Measurements from ENCODE around the gene MMP24. TPM values are rescaled to one million over a fixed set of nuclear protein-coding genes. Genes with fewer than 3 reads are reported as not detected.
"Not testable (repeated sequence)": the region's sequence is repeated elsewhere in the genome, so short reads cannot be mapped to it uniquely, and the experiment has no call there.

The MMP24 gene
- total and polyA plus RNA-seq, 2 experiments from 2014 or later, result 2.0 to 27.3 TPM

DNA sequence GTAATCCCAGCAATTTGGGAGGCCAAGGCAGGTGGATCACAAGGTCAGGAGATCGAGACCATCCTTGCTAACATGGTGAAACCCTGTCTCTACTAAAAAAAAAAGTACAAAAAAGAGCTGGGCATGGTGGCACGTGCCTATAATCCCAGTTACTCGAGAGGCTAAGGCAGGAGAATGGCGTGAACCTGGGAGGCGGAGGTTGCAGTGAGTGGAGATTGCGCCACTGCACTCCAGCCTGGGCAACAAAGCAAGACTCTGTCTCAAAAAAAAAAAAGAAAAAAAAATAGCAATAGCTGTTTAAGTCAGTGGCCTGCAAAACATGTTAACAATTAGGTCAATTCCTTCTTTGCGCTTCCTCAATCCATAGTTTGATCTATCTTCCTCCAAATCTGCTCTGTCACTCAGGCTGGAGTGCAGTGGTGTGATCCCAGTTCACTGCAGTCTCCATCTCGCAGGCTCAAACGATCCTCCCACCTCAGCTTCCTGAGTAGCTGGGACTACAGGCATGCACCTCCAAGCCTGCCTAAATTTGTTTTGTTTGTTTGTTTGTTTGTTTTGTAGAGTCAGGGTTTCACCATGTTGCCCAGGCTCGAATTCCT lies 39.7 kb upstream of the MMP24 start:
- H3K36me3 ChIP-seq (ENCODE audit: insufficient read depth); H2AFZ ChIP-seq; H3K4me3 ChIP-seq; H3K4me1 ChIP-seq (ENCODE audit: insufficient read depth); DNase-seq (ENCODE audit: low spot score); H3K27ac Mint-ChIP-seq; H3K4me2 ChIP-seq; ATAC-seq; H3K9me2 ChIP-seq (ENCODE audit: insufficient read depth); H3K36me3 Mint-ChIP-seq (ENCODE audit: low read depth); H3K27ac ChIP-seq (ENCODE audit: low read depth); H3K4me3 Mint-ChIP-seq; H3K27me3 ChIP-seq (ENCODE audit: insufficient read depth); H3K79me2 ChIP-seq (replicated peaks; ENCODE audit: insufficient read depth); H4K20me1 ChIP-seq (replicated peaks; ENCODE audit: insufficient read depth); H3K27me3 Mint-ChIP-seq (ENCODE audit: insufficient read depth, low read depth, poor library complexity); H3F3A ChIP-seq (replicated peaks; ENCODE audit: low read depth): not testable (repeated sequence)
- Mint-ChIP-seq H3K4me1 (peaks cover 14% of the 10 kb centered on the region), H3K9me3 (peaks cover 22% of the 10 kb centered on the region)

DNA sequence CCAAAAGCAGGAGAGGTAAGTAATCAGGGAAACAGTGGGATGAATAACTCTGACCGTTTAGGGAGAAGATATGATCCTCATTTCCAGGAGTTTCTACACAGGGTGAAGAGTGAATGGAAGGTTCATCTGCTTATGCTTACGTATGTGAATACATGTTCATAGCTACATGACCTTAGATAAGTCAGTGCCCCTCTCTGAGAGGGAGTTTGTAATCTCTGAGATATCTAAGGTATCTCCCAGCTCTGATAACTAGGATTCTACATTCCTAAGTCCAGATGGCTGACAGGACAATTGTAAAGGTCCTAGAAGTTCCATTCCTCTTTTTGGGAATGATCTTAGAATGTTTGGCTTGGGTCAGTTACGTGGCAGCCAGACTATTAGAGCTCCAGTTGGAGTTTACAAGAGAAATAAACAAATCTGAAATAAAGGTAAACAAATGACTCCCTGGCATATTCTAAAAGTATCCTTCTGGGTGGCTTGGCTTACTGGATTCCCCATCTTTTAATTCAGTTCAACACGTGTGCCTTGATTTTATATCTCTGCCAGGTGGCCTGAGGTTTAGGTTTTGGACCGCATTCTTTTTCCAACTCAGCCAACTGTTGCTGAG lies 38.8 kb upstream of the MMP24 start:
- no peak overlapping the region for H3K4me3 ChIP-seq
- no peak overlapping the region for H2AFZ ChIP-seq
- Mint-ChIP-seq H3K4me3 (no peak overlapping the region), H3K27ac (no peak overlapping the region), H3K4me1 (peaks cover 21% of the 10 kb centered on the region), H3K27me3 (ENCODE audit: insufficient read depth, low read depth, poor library complexity) (no peaks in the 10 kb centered on the region), H3K9me3 (peaks cover 22% of the 10 kb centered on the region), H3K36me3 (ENCODE audit: low read depth) (peaks cover 6% of the 10 kb centered on the region; the same call in 1 of the 3 replicates)
- no peak for DNase-seq (ENCODE audit: low spot score)
- H3K9me2 ChIP-seq (ENCODE audit: insufficient read depth), result 0 out of 2 replicates have a peak, but pooled peaks cover 3% of the 10 kb centered on the region
- H3F3A ChIP-seq (replicated peaks; ENCODE audit: low read depth), result no peaks in the 10 kb centered on the region
- no peaks in the 10 kb centered on the region for H3K27me3 ChIP-seq (ENCODE audit: insufficient read depth)
- H4K20me1 ChIP-seq (replicated peaks; ENCODE audit: insufficient read depth), result no peaks in the 10 kb centered on the region
- no peaks in the 10 kb centered on the region for H3K79me2 ChIP-seq (replicated peaks; ENCODE audit: insufficient read depth)
- H3K36me3 ChIP-seq (ENCODE audit: insufficient read depth), result no peaks in the 10 kb centered on the region
- peaks cover 5% of the 10 kb centered on the region; the same call in 1 of the 2 replicates for H3K4me1 ChIP-seq (ENCODE audit: insufficient read depth)
- ATAC-seq, result no peak
- no peak overlapping the region for H3K4me2 ChIP-seq
- no peak overlapping the region for H3K27ac ChIP-seq (ENCODE audit: low read depth)
- TF ChIP-seq, protein P1, sequence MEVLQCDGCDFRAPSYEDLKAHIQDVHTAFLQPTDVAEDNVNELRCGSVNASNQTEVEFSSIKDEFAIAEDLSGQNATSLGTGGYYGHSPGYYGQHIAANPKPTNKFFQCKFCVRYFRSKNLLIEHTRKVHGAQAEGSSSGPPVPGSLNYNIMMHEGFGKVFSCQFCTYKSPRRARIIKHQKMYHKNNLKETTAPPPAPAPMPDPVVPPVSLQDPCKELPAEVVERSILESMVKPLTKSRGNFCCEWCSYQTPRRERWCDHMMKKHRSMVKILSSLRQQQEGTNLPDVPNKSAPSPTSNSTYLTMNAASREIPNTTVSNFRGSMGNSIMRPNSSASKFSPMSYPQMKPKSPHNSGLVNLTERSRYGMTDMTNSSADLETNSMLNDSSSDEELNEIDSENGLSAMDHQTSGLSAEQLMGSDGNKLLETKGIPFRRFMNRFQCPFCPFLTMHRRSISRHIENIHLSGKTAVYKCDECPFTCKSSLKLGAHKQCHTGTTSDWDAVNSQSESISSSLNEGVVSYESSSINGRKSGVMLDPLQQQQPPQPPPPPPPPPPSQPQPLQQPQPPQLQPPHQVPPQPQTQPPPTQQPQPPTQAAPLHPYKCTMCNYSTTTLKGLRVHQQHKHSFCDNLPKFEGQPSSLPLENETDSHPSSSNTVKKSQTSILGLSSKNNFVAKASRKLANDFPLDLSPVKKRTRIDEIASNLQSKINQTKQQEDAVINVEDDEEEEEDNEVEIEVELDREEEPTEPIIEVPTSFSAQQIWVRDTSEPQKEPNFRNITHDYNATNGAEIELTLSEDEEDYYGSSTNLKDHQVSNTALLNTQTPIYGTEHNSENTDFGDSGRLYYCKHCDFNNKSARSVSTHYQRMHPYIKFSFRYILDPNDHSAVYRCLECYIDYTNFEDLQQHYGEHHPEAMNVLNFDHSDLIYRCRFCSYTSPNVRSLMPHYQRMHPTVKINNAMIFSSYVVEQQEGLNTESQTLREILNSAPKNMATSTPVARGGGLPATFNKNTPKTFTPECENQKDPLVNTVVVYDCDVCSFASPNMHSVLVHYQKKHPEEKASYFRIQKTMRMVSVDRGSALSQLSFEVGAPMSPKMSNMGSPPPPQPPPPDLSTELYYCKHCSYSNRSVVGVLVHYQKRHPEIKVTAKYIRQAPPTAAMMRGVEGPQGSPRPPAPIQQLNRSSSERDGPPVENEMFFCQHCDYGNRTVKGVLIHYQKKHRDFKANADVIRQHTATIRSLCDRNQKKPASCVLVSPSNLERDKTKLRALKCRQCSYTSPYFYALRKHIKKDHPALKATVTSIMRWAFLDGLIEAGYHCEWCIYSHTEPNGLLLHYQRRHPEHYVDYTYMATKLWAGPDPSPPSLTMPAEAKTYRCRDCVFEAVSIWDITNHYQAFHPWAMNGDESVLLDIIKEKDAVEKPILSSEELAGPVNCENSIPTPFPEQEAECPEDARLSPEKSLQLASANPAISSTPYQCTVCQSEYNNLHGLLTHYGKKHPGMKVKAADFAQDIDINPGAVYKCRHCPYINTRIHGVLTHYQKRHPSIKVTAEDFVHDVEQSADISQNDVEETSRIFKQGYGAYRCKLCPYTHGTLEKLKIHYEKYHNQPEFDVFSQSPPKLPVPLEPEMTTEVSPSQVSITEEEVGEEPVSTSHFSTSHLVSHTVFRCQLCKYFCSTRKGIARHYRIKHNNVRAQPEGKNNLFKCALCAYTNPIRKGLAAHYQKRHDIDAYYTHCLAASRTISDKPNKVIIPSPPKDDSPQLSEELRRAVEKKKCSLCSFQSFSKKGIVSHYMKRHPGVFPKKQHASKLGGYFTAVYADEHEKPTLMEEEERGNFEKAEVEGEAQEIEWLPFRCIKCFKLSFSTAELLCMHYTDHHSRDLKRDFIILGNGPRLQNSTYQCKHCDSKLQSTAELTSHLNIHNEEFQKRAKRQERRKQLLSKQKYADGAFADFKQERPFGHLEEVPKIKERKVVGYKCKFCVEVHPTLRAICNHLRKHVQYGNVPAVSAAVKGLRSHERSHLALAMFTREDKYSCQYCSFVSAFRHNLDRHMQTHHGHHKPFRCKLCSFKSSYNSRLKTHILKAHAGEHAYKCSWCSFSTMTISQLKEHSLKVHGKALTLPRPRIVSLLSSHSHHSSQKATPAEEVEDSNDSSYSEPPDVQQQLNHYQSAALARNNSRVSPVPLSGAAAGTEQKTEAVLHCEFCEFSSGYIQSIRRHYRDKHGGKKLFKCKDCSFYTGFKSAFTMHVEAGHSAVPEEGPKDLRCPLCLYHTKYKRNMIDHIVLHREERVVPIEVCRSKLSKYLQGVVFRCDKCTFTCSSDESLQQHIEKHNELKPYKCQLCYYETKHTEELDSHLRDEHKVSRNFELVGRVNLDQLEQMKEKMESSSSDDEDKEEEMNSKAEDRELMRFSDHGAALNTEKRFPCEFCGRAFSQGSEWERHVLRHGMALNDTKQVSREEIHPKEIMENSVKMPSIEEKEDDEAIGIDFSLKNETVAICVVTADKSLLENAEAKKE (CRISPR knock-in tag; IDR thresholded peaks at IDR 0.05), result no peak
- TF ChIP-seq EZH2phosphoT487 (IDR thresholded peaks at IDR 0.05; ENCODE audit: unreplicated experiment) (no peak), ZNF331 (CRISPR knock-in tag; IDR thresholded peaks at IDR 0.05; ENCODE audit: low read depth) (no peak), POLR2AphosphoS5 (IDR thresholded peaks at IDR 0.05; ENCODE audit: low read depth) (no peak), CREB1 (CRISPR knock-in tag; IDR thresholded peaks at IDR 0.05; ENCODE audit: low read depth) (no peak), NANOG (IDR thresholded peaks at IDR 0.05; ENCODE audit: borderline replicate concordance) (no peak), STAT1 (IDR thresholded peaks at IDR 0.05; ENCODE audit: unreplicated experiment) (no peak), EZH2 (IDR thresholded peaks at IDR 0.05; ENCODE audit: low read depth, unreplicated experiment) (no peak)
- TF ChIP-seq, protein P2, sequence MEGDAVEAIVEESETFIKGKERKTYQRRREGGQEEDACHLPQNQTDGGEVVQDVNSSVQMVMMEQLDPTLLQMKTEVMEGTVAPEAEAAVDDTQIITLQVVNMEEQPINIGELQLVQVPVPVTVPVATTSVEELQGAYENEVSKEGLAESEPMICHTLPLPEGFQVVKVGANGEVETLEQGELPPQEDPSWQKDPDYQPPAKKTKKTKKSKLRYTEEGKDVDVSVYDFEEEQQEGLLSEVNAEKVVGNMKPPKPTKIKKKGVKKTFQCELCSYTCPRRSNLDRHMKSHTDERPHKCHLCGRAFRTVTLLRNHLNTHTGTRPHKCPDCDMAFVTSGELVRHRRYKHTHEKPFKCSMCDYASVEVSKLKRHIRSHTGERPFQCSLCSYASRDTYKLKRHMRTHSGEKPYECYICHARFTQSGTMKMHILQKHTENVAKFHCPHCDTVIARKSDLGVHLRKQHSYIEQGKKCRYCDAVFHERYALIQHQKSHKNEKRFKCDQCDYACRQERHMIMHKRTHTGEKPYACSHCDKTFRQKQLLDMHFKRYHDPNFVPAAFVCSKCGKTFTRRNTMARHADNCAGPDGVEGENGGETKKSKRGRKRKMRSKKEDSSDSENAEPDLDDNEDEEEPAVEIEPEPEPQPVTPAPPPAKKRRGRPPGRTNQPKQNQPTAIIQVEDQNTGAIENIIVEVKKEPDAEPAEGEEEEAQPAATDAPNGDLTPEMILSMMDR (conservative IDR thresholded peaks at IDR 0.05; ENCODE audit: low read depth in 2 of 2), result no peak
- TF ChIP-seq, protein P3, sequence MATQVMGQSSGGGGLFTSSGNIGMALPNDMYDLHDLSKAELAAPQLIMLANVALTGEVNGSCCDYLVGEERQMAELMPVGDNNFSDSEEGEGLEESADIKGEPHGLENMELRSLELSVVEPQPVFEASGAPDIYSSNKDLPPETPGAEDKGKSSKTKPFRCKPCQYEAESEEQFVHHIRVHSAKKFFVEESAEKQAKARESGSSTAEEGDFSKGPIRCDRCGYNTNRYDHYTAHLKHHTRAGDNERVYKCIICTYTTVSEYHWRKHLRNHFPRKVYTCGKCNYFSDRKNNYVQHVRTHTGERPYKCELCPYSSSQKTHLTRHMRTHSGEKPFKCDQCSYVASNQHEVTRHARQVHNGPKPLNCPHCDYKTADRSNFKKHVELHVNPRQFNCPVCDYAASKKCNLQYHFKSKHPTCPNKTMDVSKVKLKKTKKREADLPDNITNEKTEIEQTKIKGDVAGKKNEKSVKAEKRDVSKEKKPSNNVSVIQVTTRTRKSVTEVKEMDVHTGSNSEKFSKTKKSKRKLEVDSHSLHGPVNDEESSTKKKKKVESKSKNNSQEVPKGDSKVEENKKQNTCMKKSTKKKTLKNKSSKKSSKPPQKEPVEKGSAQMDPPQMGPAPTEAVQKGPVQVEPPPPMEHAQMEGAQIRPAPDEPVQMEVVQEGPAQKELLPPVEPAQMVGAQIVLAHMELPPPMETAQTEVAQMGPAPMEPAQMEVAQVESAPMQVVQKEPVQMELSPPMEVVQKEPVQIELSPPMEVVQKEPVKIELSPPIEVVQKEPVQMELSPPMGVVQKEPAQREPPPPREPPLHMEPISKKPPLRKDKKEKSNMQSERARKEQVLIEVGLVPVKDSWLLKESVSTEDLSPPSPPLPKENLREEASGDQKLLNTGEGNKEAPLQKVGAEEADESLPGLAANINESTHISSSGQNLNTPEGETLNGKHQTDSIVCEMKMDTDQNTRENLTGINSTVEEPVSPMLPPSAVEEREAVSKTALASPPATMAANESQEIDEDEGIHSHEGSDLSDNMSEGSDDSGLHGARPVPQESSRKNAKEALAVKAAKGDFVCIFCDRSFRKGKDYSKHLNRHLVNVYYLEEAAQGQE (IDR thresholded peaks at IDR 0.05; ENCODE audit: unreplicated experiment), result no peak

Measured in GM23338 (cell line).